Measurements from ENCODE around the gene SLC39A2. TPM values are rescaled to one million over a fixed set of nuclear protein-coding genes. Genes with fewer than 3 reads are reported as not detected.

Gene SLC39A2
- total and polyA plus RNA-seq, 2 experiments from 2014 or later, result 4.2 to 6.2 TPM

- Histone ChIP-seq H3K79me2 (peaks cover 29% of the 10 kb centered on the region), H3K4me2 (peak overlapping the region; percentile 69), H2AFZ (peak overlapping the region; percentile 28), H3K27ac (peak overlapping the region; percentile 84), H3K9me2 (replicated peaks; ENCODE audit: insufficient read depth) (no peaks in the 10 kb centered on the region), H3K9me3 (ENCODE audit: low read depth) (no peaks in the 10 kb centered on the region), H3K27me3 (no peaks in the 10 kb centered on the region), H3K36me3 (replicated peaks; ENCODE audit: insufficient read depth, low read depth) (no peaks in the 10 kb centered on the region), H3K4me3 (no peak overlapping the region), H3K4me1 (ENCODE audit: insufficient read depth) (peaks cover 11% of the 10 kb centered on the region), H4K20me1 (ENCODE audit: insufficient read depth, poor library complexity, severe bottlenecking) (no peaks in the 10 kb centered on the region)
- WGBS (ENCODE audit: low lambda C conversion rate, missing lambda C conversion rate), result 88% methylated on average over 15 of the region's 15 CpGs
- no peak for TF ChIP-seq EZH2 (IDR thresholded peaks at IDR 0.05; ENCODE audit: borderline replicate concordance)
- TF ChIP-seq CTCF (IDR thresholded peaks at IDR 0.05; ENCODE audit: poor library complexity), result no peak
- no peak for TF ChIP-seq EZH2phosphoT487 (IDR thresholded peaks at IDR 0.05; ENCODE audit: low read depth, severe bottlenecking, unreplicated experiment)
- no peak for DNase-seq (ENCODE audit: low spot score)
Measured at GRCh38 chr14:20988717-20989470, 10.2 kb upstream of the SLC39A2 start.

DNA sequence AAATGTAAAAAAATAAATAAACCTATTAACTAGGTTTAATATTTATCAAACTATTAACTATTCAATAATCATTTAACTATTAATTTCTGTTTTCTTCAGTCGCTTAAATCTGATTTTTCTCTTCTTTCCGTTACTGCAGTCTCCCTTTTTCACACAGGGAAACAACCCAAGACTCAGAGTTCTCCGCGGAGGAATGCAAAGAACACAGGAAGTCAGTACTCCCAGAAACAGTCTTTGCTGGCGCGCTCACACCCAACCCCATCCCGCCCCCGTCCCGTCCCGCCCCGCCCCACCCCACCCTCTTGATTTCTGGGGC is 9.7 kb upstream of the SLC39A2 start:
- DNase-seq (ENCODE audit: low spot score), result no peak
- peak overlapping the region; percentile 69 for H3K4me2 ChIP-seq
- 3% methylated on average over 11 of the region's 11 CpGs for WGBS (ENCODE audit: low lambda C conversion rate, missing lambda C conversion rate)
- H3K9me3 ChIP-seq (ENCODE audit: low read depth), result no peaks in the 10 kb centered on the region
- no peak for TF ChIP-seq EZH2phosphoT487 (IDR thresholded peaks at IDR 0.05; ENCODE audit: low read depth, severe bottlenecking, unreplicated experiment)
- TF ChIP-seq CTCF (IDR thresholded peaks at IDR 0.05; ENCODE audit: poor library complexity), result no peak
- no peak for TF ChIP-seq EZH2 (IDR thresholded peaks at IDR 0.05; ENCODE audit: borderline replicate concordance)
- peaks cover 11% of the 10 kb centered on the region for H3K4me1 ChIP-seq (ENCODE audit: insufficient read depth)
- H4K20me1 ChIP-seq (ENCODE audit: insufficient read depth, poor library complexity, severe bottlenecking), result no peaks in the 10 kb centered on the region
- no peak overlapping the region for H3K4me3 ChIP-seq
- H3K79me2 ChIP-seq, result peaks cover 29% of the 10 kb centered on the region
- H2AFZ ChIP-seq, result peak overlapping the region; percentile 28
- no peaks in the 10 kb centered on the region for H3K9me2 ChIP-seq (replicated peaks; ENCODE audit: insufficient read depth)
- H3K27me3 ChIP-seq, result no peaks in the 10 kb centered on the region
- peak overlapping the region; percentile 84 for H3K27ac ChIP-seq
- no peaks in the 10 kb centered on the region for H3K36me3 ChIP-seq (replicated peaks; ENCODE audit: insufficient read depth, low read depth)

- H3K36me3 ChIP-seq (replicated peaks; ENCODE audit: insufficient read depth, low read depth), result peaks cover 2% of the 10 kb centered on the region
- 3% methylated on average over 42 of the region's 42 CpGs for WGBS (ENCODE audit: low lambda C conversion rate, missing lambda C conversion rate)
- TF ChIP-seq EZH2 (IDR thresholded peaks at IDR 0.05; ENCODE audit: borderline replicate concordance) (no peak), CTCF (IDR thresholded peaks at IDR 0.05; ENCODE audit: poor library complexity) (peak; percentile 43), EZH2phosphoT487 (IDR thresholded peaks at IDR 0.05; ENCODE audit: low read depth, severe bottlenecking, unreplicated experiment) (no peak)
- H3K4me3 ChIP-seq, result peak within 1 kb of the TSS; percentile 84
- no peaks in the 10 kb centered on the region for H3K27me3 ChIP-seq
- H3K4me1 ChIP-seq (ENCODE audit: insufficient read depth), result peaks cover 11% of the 10 kb centered on the region
- no peaks in the 10 kb centered on the region for H3K9me2 ChIP-seq (replicated peaks; ENCODE audit: insufficient read depth)
- peak within 1 kb of the TSS; percentile 80 for H3K4me2 ChIP-seq
- H2AFZ ChIP-seq, result peak within 1 kb of the TSS; percentile 63
- peaks cover 29% of the 10 kb centered on the region for H3K79me2 ChIP-seq
- H4K20me1 ChIP-seq (ENCODE audit: insufficient read depth, poor library complexity, severe bottlenecking), result no peaks in the 10 kb centered on the region
- DNase-seq (ENCODE audit: low spot score), result peak; percentile 96
- H3K27ac ChIP-seq, result peak within 1 kb of the TSS; percentile 84
- H3K9me3 ChIP-seq (ENCODE audit: low read depth), result no peaks in the 10 kb centered on the region
Measured at GRCh38 chr14:20989787-20990600, 9.1 kb upstream of the SLC39A2 start, which contains the start of gene METTL17. TSS of gene METTL17 (plus strand) at chr14:20989980. CDS start at chr14:20990003, 23 bp downstream.
